Gastrocnemius medialis (tissue), 4 donors: ENCODE measurements around the gene SH3BP4. TPM values are rescaled to one million over a fixed set of nuclear protein-coding genes. Genes with fewer than 3 reads are reported as not detected.

Source experiments
- ATAC-seq, 2 donors: fragments of 150-250 bp; one replicate each; pipeline ENCODE4 v1.9.1; 2016
- DNase-seq, 2 donors: peaks; one replicate each; pipeline ENCODE4 v3.0.0-alpha.2; 2019
- H3K27ac ChIP-seq, 4 donors: fragments of 200-600 bp; sonication (generic); 1 replicate in 1 of 4; 2 replicates in 3 of 4; pipeline ENCODE4 v1.5.1; 2016 to 2018; ENCODE audit warnings: mild to moderate bottlenecking in 2 of 4, moderate library complexity in 1 of 4
- H3K27me3 ChIP-seq, 3 donors: fragments of 200-600 bp; sonication (generic) in 2 of 3; 1 replicate in 1 of 3; 2 replicates in 2 of 3; pipeline versions ENCODE4 v1.5.1 to v1.6.0; 2016 to 2019; ENCODE audit warnings: mild to moderate bottlenecking in 1 of 3, moderate library complexity in 1 of 3
- H3K36me3 ChIP-seq, 2 donors: fragments of 200-600 bp; sonication (generic) in 1 of 2; one replicate each; pipeline ENCODE4 v1.5.1; 2017 to 2018
- H3K4me1 ChIP-seq, 2 donors: fragments of 200-600 bp; sonication (generic) in 1 of 2; one replicate each; pipeline ENCODE4 v1.5.1; 2016 to 2017; ENCODE audit warnings: mild to moderate bottlenecking in 2 of 2
- H3K4me3 ChIP-seq, 4 donors: fragments of 200-600 bp; sonication (generic) in 3 of 4; 1 replicate in 1 of 4; 2 replicates in 3 of 4; pipeline ENCODE4 v1.5.1; 2016 to 2019; ENCODE audit warnings: mild to moderate bottlenecking in 2 of 4
- H3K9me3 ChIP-seq, 3 donors: fragments of 200-600 bp; sonication (generic) in 2 of 3; 1 replicate in 1 of 3; 2 replicates in 2 of 3; pipeline ENCODE4 v1.5.1; 2016 to 2019
- CTCF ChIP-seq, 5 experiments: fragments of 450-650 bp in 3 of 5; fragments of 200-600 bp in 2 of 5; sonication (generic) in 2 of 5; IDR thresholded peaks in 4 of 5; conservative IDR thresholded peaks in 1 of 5; 1 replicate in 4 of 5; 2 replicates in 1 of 5; pipeline ENCODE4 v1.5.1; 2016 to 2019; ENCODE audit warnings: antibody characterized with exemption in 5 of 5, mild to moderate bottlenecking in 3 of 5, moderate library complexity in 3 of 5
- POLR2A ChIP-seq, 2 donors: fragments of 450-650 bp; IDR thresholded peaks; one replicate each; pipeline ENCODE4 v1.6.1; 2017; ENCODE audit warnings: antibody characterized with exemption in 2 of 2, mild to moderate bottlenecking in 2 of 2, moderate library complexity in 2 of 2
- in situ Hi-C, 4 donors: fragments of 200-750 bp; cut with MboI; loops; one replicate each; pipeline versions ENCODE4 v1.15.0 to v1.8.0; 2017; ENCODE audit warnings: low sequenced_read_pairs in 4 of 4
- intact Hi-C: fragments of 100-400 bp; cut with DNase I; formaldehyde crosslinking; loops from one replicate; pipeline ENCODE4 v1.15.1; 2023; ENCODE audit warnings: low total_unique reads
- total RNA-seq, 4 donors: library from RNA; depleted of rRNA; stranded (reverse); fragments of >200 nt; gene quantifications; one replicate each; pipeline versions ENCODE4 v1.1.0 to v1.2.3, GENCODE V29; 2016

SH3BP4 gene
- total RNA-seq, 4 donors from 2014 or later, result 10.2 to 36.9 (median 15.9) TPM

- Histone ChIP-seq H3K27ac (peak overlapping the region; percentile 61 to 76 (median 70)), H3K9me3 (no peaks in the 10 kb centered on the region), H3K27me3 (no peaks in the 10 kb centered on the region), H3K36me3 (no peaks in the 10 kb centered on the region), H3K4me3 (no peak overlapping the region), H3K4me1 (peaks cover 9 to 24% of the 10 kb centered on the region in 2 donors)
- in situ Hi-C loops (no loop called here), intact Hi-C loops (no loop called here)
- no peak for DNase-seq
- ATAC-seq, result peak; percentile 35 to 51
- TF ChIP-seq POLR2A (IDR thresholded peaks at IDR 0.05), result no peak
- TF ChIP-seq CTCF (IDR thresholded peaks at IDR 0.05 in 4 of 5, conservative IDR thresholded peaks at IDR 0.05 in 1 of 5), result no peak
Observed at GRCh38 chr2:234960175-234961088, 8.6 kb downstream of the SH3BP4 start.

DNA sequence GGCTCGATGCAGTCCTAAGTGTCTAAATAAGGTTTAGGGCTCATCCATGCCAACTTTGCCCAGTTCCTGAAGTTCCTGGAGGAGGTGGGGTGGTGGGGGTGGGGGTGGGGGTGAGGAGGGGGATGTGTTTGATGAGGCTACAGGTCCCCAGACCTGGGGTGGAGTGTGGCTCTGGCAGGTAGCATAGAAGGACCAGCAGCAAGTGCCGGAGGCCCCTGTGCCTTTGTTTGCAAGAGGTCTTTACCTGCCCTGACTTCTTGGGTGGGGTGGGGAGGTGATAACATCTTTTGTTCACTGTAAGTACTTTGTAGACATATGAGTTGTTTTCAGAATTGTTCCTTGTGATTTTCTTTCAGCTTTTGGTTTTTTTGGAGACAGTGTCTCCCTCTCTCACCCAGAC lies 10.0 kb downstream of the SH3BP4 start:
- TF ChIP-seq POLR2A (IDR thresholded peaks at IDR 0.05), result no peak
- no peak for TF ChIP-seq CTCF (IDR thresholded peaks at IDR 0.05 in 4 of 5, conservative IDR thresholded peaks at IDR 0.05 in 1 of 5)
- Histone ChIP-seq H3K4me3 (no peak overlapping the region), H3K27ac (peak overlapping the region in 2 of 4 donors; percentile 61 to 74), H3K27me3 (no peaks in the 10 kb centered on the region), H3K4me1 (peaks cover 9 to 24% of the 10 kb centered on the region in 2 donors), H3K9me3 (no peaks in the 10 kb centered on the region), H3K36me3 (no peaks in the 10 kb centered on the region)
- ATAC-seq, result no peak
- intact Hi-C loops, result no loop called here
- DNase-seq, result no peak
- in situ Hi-C loops, result no loop called here

GRCh38 chr2:234963773-234964615 lies 12.2 kb downstream of the SH3BP4 start:
- no peaks in the 10 kb centered on the region for H3K27me3 ChIP-seq
- in situ Hi-C loops, result no loop called here
- peaks cover 11 to 22% of the 10 kb centered on the region in 2 donors for H3K4me1 ChIP-seq
- peak; percentile 63 to 70 for ATAC-seq
- no peaks in the 10 kb centered on the region for H3K36me3 ChIP-seq
- intact Hi-C loops, result no loop called here
- no peak overlapping the region for H3K4me3 ChIP-seq
- TF ChIP-seq CTCF (IDR thresholded peaks at IDR 0.05 in 4 of 5, conservative IDR thresholded peaks at IDR 0.05 in 1 of 5) (no peak), POLR2A (IDR thresholded peaks at IDR 0.05) (no peak)
- peak in 1 of 2 donors; percentile 54 for DNase-seq
- no peaks in the 10 kb centered on the region for H3K9me3 ChIP-seq
- H3K27ac ChIP-seq, result peak overlapping the region; percentile 19 to 67 (median 38)

- H3K9me3 ChIP-seq, result no peaks in the 10 kb centered on the region
- H3K4me3 ChIP-seq, result no peak overlapping the region
- H3K36me3 ChIP-seq, result no peaks in the 10 kb centered on the region
- H3K4me1 ChIP-seq, result peaks cover 13 to 26% of the 10 kb centered on the region in 2 donors
- peak overlapping the region in 1 of 4 donors; percentile 67 for H3K27ac ChIP-seq
- intact Hi-C loops (no loop called here), in situ Hi-C loops (no loop called here)
- ATAC-seq (no peak), DNase-seq (no peak)
- H3K27me3 ChIP-seq, result no peaks in the 10 kb centered on the region
- TF ChIP-seq POLR2A (IDR thresholded peaks at IDR 0.05) (no peak), CTCF (IDR thresholded peaks at IDR 0.05 in 4 of 5, conservative IDR thresholded peaks at IDR 0.05 in 1 of 5) (no peak)
Observed at GRCh38 chr2:234964631-234965461, 13.0 kb downstream of the SH3BP4 start.
